GM12874 (cell line): Measurements from ENCODE around the gene ZDHHC18.
A peak's percentile ranks its signal among the peaks of the same experiment; 100 is the strongest.

Source experiments
- CTCF ChIP-seq: IDR thresholded peaks from 2 replicates; pipeline ENCODE4 v1.5.1; 2011; ENCODE audit warnings: low read depth, mild to moderate bottlenecking, control low read depth, low read length, moderate library complexity; ENCODE audit not compliant: insufficient read depth

The ZDHHC18 gene

GRCh38 chr1:26794391-26794790, 32.1 kb upstream of the ZDHHC18 start:
- no peak for TF ChIP-seq CTCF

- TF ChIP-seq CTCF, result no peak
These were observed 28.9 kb upstream of the ZDHHC18 start for GRCh38 chr1:26797627-26798026.

GRCh38 chr1:26799479-26800142, 26.9 kb upstream of the ZDHHC18 start:
- TF ChIP-seq CTCF, result no peak

GRCh38 chr1:26810105-26810504, 16.4 kb upstream of the ZDHHC18 start:
- peak; percentile 81 for TF ChIP-seq CTCF

- no peak for TF ChIP-seq CTCF
These were observed 15.4 kb upstream of the ZDHHC18 start for GRCh38 chr1:26811057-26811456.

GRCh38 chr1:26811708-26812107, 14.8 kb upstream of the ZDHHC18 start:
- TF ChIP-seq CTCF, result no peak

- no peak for TF ChIP-seq CTCF
These were observed 12.1 kb upstream of the ZDHHC18 start for GRCh38 chr1:26814377-26814776.

GRCh38 chr1:26814893-26815292, 11.6 kb upstream of the ZDHHC18 start:
- no peak for TF ChIP-seq CTCF
